Heart left ventricle (tissue), 16 donors: ENCODE data around the gene FHL2. TPM values are rescaled to one million over a fixed set of nuclear protein-coding genes. Genes with fewer than 3 reads are reported as not detected.
"Not testable (repeated sequence)": the region's sequence is repeated elsewhere in the genome, so short reads cannot be mapped to it uniquely, and the experiment has no call there.

Experiments
- ATAC-seq, 4 donors: fragments of 200-7000 bp; cut with Tn5 transposase; one replicate each; pipeline ENCODE4 v1.9.1; 2020 to 2022; ENCODE audit warnings: moderate library complexity in 4 of 4, mild to moderate bottlenecking in 3 of 4, moderate number of reproducible peaks in 1 of 4
- DNase-seq, 5 donors: peaks; one replicate each; pipeline ENCODE4 v3.0.0-alpha.2; 2020
- H3K27ac ChIP-seq, 12 donors: fragments of 200-600 bp; sonication (generic) in 4 of 12; one replicate each; pipeline versions ENCODE4 v1.5.0 to v1.8.0; 2016 to 2022; ENCODE audit warnings: mild to moderate bottlenecking in 2 of 12
- H3K27me3 ChIP-seq, 9 donors: fragments of 200-600 bp; sonication (generic) in 2 of 9; one replicate each; pipeline versions ENCODE4 v1.5.1 to v1.8.0; 2016 to 2022; ENCODE audit warnings: mild to moderate bottlenecking in 3 of 9
- H3K36me3 ChIP-seq, 9 donors: fragments of 200-600 bp; sonication (generic) in 2 of 9; one replicate each; pipeline versions ENCODE4 v1.5.0 to v1.8.0; 2018 to 2022; ENCODE audit warnings: mild to moderate bottlenecking in 2 of 9
- H3K4me1 ChIP-seq, 12 donors: fragments of 200-600 bp; sonication (generic) in 4 of 12; one replicate each; pipeline versions ENCODE4 v1.5.0 to v1.8.0; 2016 to 2022; ENCODE audit warnings: mild to moderate bottlenecking in 3 of 12
- H3K4me3 ChIP-seq, 12 donors: fragments of 200-600 bp; sonication (generic) in 4 of 12; one replicate each; pipeline versions ENCODE4 v1.5.0 to v1.8.0; 2017 to 2022; ENCODE audit warnings: mild to moderate bottlenecking in 9 of 12, moderate library complexity in 4 of 12
- H3K9me3 ChIP-seq, 12 donors: fragments of 200-600 bp; sonication (generic) in 4 of 12; one replicate each; pipeline versions ENCODE4 v1.5.0 to v1.8.0; 2016 to 2022; ENCODE audit warnings: mild to moderate bottlenecking in 1 of 12
- POLR2A ChIP-seq, 2 donors: fragments of 450-650 bp; IDR thresholded peaks; one replicate each; pipeline ENCODE4 v1.6.1; 2017; ENCODE audit warnings: antibody characterized with exemption in 2 of 2, mild to moderate bottlenecking in 2 of 2, moderate library complexity in 2 of 2
- WGBS, 4 donors: extraction: QIAGEN DNeasy Blood & Tissue Kit in 2 of 4; methylation state at CpG; one replicate each; pipeline versions ENCODE4 v1.1.5 to v1.1.7; 2013 to 2018; 5-methylcytosine and 5-hydroxymethylcytosine counted together
- intact Hi-C, 10 donors: fragments of 100-400 bp; cut with DNase I; formaldehyde crosslinking; loops; one replicate each; pipeline versions ENCODE4 v1.11.1 to v1.14.2; 2022
- polyA plus RNA-seq, 2 donors: library from polyadenylated mRNA; stranded (reverse); fragments of 200-250 nt; gene quantifications; one replicate each; pipeline ENCODE4 v1.2.3, GENCODE V29; 2013
- total RNA-seq, 9 donors: library from RNA; depleted of rRNA in 2 of 9; stranded (reverse); fragments of >200 nt in 2 of 9; fragmentation: NEBNext Ultra II Directional in 3 of 9; extraction: Animal tissue kit (Norgen Biotek cat#: 25700) in 3 of 9; gene quantifications; one replicate each; pipeline versions ENCODE4 v1.1.0 to v1.2.4, GENCODE V29; 2016 to 2023
- TF ChIP-seq, protein P1 (sequence below), 12 donors: fragments of 200-600 bp; sonication (generic) in 4 of 12; IDR thresholded peaks; one replicate each; pipeline versions ENCODE4 v1.5.0 to v1.8.0; 2018 to 2022; ENCODE audit warnings: antibody characterized with exemption in 12 of 12, mild to moderate bottlenecking in 5 of 12
- donor health status: ischemic (EF 13 %, LVEDD 7.1; RV severe dilation, severe dysfunction).
- donor health status: healthy with polysubstance abuse.
- donor health status: DM: no; HTN: yes; CAD: no.
- donor health status: DM: no; HTN: no; CAD: no.
- donor health status: ischemic (EF 25% LVEDD 6.9; RV normal size, moderate dysfunction).
- donor health status: ischemic (EF 25% LVEDD 5.7; RV mildly dilated, moderate dysfunction).
- donor health status: healthy.
- donor health status: DM: yes; HTN: yes; CAD: no.
- donor health status: ischemic (EF 35%, LVEDD 5.7; RV mildly dilated, moderate dysfunction).
- donor health status: nonischemic (EF 11% LVEDD 7.7; RV severe dilation, severe dysfunction).
- donor health status: DM: yes; HTN: yes; CAD: no.
- donor health status: PGD.
- donor health status: ischemic (EF 29% LVEDD 5.4; RV normal size, mild dysfunction).
- donor health status: nonischemic (EF 23%, LVEDD 6.1; RV moderate dilation, normal function).

Gene FHL2
- total and polyA plus RNA-seq, 11 donors, result 649 to 4,692 (median 1,165) TPM

DNA sequence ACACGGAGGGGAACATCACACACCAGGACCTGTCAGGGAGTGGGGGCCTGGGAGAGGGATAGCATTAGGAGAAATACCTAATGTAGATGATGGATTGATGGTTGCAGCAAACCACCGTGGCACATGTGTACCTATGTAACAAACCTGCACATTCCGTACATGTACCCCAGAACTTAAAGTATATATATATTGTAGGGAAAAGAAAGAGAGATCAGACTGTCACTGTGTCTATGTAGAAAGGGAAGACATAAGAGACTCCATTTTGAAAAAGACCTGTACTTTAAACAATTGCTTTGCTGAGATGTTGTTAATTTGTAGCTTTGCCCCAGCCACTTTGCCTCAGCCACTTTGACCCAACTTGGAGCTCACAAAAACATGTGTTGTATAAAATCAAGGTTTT is 26.0 kb upstream of the FHL2 start:
- peak in 1 of 2 donors; percentile 24 for TF ChIP-seq POLR2A (IDR thresholded peaks at IDR 0.05)
- H3K9me3 ChIP-seq, ATAC-seq, H3K4me3 ChIP-seq, DNase-seq, H3K27me3 ChIP-seq, intact Hi-C loops: not testable (repeated sequence)
- 55 to 71% (median 66%) methylated on average over 3 of the region's 3 CpGs for WGBS, 4 donors
- H3K4me1 ChIP-seq, result peaks cover 0 to 68% (median 7%) of the 10 kb centered on the region in 12 donors
- H3K36me3 ChIP-seq, result peaks cover 0 to 29% (median 0%) of the 10 kb centered on the region in 9 donors
- H3K27ac ChIP-seq, result peak overlapping the region in 6 of 12 donors; percentile 5 to 92 (median 27)

DNA sequence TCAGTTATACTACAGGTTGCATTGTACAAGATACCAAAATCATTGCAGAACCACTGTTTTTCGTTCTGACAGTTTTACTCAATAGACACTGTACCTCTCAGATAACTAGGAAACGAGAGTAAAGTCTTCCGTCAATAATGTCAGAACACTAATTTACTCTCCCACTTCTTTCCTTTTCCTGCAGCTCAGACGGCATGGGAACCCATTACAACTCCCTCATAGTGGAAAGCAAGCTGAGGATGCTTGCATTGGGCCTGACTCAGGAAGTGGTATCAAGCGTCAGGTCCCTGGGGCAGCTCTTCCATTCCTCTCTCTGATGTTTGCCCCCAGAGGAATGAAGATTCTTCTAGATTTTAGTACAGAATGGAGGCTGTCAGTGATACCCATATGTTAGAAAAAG is 23.9 kb upstream of the FHL2 start:
- Histone ChIP-seq H3K27me3 (no peaks in the 10 kb centered on the region), H3K4me1 (peaks cover 0 to 62% (median 7%) of the 10 kb centered on the region in 12 donors), H3K36me3 (peaks cover 0 to 18% (median 0%) of the 10 kb centered on the region in 9 donors), H3K27ac (peak overlapping the region in 6 of 12 donors; percentile 2 to 52 (median 11)), H3K4me3 (no peak overlapping the region), H3K9me3 (peaks cover 0 to 12% (median 0%) of the 10 kb centered on the region in 12 donors)
- TF ChIP-seq POLR2A (IDR thresholded peaks at IDR 0.05), result no peak
- TF ChIP-seq, protein P1, sequence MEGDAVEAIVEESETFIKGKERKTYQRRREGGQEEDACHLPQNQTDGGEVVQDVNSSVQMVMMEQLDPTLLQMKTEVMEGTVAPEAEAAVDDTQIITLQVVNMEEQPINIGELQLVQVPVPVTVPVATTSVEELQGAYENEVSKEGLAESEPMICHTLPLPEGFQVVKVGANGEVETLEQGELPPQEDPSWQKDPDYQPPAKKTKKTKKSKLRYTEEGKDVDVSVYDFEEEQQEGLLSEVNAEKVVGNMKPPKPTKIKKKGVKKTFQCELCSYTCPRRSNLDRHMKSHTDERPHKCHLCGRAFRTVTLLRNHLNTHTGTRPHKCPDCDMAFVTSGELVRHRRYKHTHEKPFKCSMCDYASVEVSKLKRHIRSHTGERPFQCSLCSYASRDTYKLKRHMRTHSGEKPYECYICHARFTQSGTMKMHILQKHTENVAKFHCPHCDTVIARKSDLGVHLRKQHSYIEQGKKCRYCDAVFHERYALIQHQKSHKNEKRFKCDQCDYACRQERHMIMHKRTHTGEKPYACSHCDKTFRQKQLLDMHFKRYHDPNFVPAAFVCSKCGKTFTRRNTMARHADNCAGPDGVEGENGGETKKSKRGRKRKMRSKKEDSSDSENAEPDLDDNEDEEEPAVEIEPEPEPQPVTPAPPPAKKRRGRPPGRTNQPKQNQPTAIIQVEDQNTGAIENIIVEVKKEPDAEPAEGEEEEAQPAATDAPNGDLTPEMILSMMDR (IDR thresholded peaks at IDR 0.05), result no peak
- 28 to 37% (median 34%) methylated on average over 5 of the region's 5 CpGs for WGBS, 4 donors
- DNase-seq (no peak), ATAC-seq (no peak)
- intact Hi-C loops, result no loop called here

DNA sequence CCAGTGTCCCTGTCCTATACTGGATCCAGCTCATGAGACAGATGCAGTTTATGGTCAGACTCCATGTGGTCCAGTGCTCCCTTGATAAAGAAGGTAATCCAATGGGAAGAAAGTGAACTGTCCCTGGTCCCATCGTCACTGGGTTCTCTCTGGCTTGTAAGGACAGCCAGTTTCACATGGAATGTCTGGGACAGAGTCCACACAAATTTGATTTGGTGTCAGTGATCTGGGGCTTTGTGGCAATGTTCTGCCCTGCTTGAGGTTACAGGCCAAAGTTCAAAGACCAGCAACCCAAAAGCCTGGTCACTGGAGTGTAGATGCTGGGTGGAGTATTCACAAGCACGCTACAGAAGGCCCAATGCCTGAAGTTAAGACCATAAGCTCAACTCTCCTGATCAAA is 22.2 kb upstream of the FHL2 start:
- peaks cover 0 to 53% (median 6%) of the 10 kb centered on the region in 12 donors for H3K4me1 ChIP-seq
- DNase-seq (no peak), ATAC-seq (peak in 3 of 4 donors; percentile 10 to 29 (median 22))

DNA sequence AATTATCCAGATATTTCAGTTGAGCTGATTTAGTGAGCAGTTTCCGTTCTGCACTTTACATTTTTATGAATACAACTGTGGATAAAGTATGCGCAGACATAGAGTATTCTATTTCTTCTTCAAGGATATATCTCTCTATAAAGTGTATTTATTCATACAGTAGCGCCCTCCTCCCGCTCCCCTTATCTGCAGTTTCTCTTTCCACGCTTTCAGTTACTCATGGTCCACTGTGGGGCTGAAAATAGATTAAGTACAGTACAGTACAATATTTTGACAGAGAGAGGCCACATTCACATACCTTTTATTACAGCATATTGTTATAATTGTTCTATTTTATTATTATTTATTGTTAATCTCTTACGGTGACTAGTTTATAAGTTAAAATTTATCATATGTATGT is 19.7 kb upstream of the FHL2 start:
- ATAC-seq (no peak), DNase-seq (no peak)
- H3K9me3 ChIP-seq, result peaks cover 0 to 12% (median 0%) of the 10 kb centered on the region in 12 donors
- H3K4me1 ChIP-seq, result peaks cover 0 to 76% (median 12%) of the 10 kb centered on the region in 12 donors
- 57 to 65% (median 62%) methylated on average over 6 of the region's 6 CpGs for WGBS, 4 donors
- peak overlapping the region in 6 of 12 donors; percentile 7 to 81 (median 63) for H3K27ac ChIP-seq
- TF ChIP-seq, protein P1 (IDR thresholded peaks at IDR 0.05), result no peak
- TF ChIP-seq POLR2A (IDR thresholded peaks at IDR 0.05), result no peak
- intact Hi-C loops, result no loop called here
- no peaks in the 10 kb centered on the region for H3K27me3 ChIP-seq
- H3K4me3 ChIP-seq, result peak overlapping the region in 1 of 12 donors; percentile 3
- peaks cover 0 to 7% (median 0%) of the 10 kb centered on the region in 9 donors for H3K36me3 ChIP-seq

More for the DNA sequence above, 22.2 kb upstream of the FHL2 start:
- peak overlapping the region in 1 of 12 donors; percentile 1 for H3K4me3 ChIP-seq
- peak overlapping the region in 7 of 12 donors; percentile 4 to 72 (median 46) for H3K27ac ChIP-seq
- peaks cover 0 to 7% (median 0%) of the 10 kb centered on the region in 9 donors for H3K36me3 ChIP-seq
- intact Hi-C loops, result no loop called here
- TF ChIP-seq, protein P1 (IDR thresholded peaks at IDR 0.05), result no peak
- TF ChIP-seq POLR2A (IDR thresholded peaks at IDR 0.05), result peak in 1 of 2 donors; percentile 30
- peaks cover 0 to 12% (median 0%) of the 10 kb centered on the region in 12 donors for H3K9me3 ChIP-seq
- WGBS, 4 donors, result 36 to 64% (median 49%) methylated on average over 1 to 2 of the region's 2 CpGs
- H3K27me3 ChIP-seq, result no peaks in the 10 kb centered on the region
